ENCODE data around the gene SMCR8.

GRCh38 chr17:18277076-18277475 is 38.0 kb upstream of the SMCR8 start:
- TF ChIP-seq EZH2 (IDR thresholded peaks at IDR 0.05; ENCODE audit: borderline replicate concordance, low read length) (no peak), CTCF (IDR thresholded peaks at IDR 0.05; ENCODE audit: low read length) (no peak)
